CD4-positive, alpha-beta T cell (primary cell): Measurements from ENCODE around the gene TAF4. TPM values are rescaled to one million over a fixed set of nuclear protein-coding genes. Genes with fewer than 3 reads are reported as not detected.

Experiments
- ATAC-seq: fragments of 200-7000 bp; cut with Tn5 transposase; one replicate; pipeline ENCODE4 v1.10.0; 2022; ENCODE audit warnings: mild to moderate bottlenecking; ENCODE audit not compliant: poor library complexity
- CTCF ChIA-PET: fragments of 350-600 bp; sonication (Branson Sonifier 250); formaldehyde crosslinking; loops from one replicate; lab custom pipeline; 2021; ENCODE audit warnings: antibody characterized with exemption, inconsistent platforms; lab: Charles Lee
- POLR2A ChIA-PET: fragments of 350-600 bp; sonication (Branson Sonifier 250); formaldehyde crosslinking; loops from one replicate; lab custom pipeline; 2021; ENCODE audit warnings: antibody characterized with exemption, inconsistent platforms; lab: Charles Lee
- DNase-seq, 14 experiments: peaks; one replicate each; pipeline ENCODE4 v3.0.0-alpha.2; 2013 to 2020; ENCODE audit warnings: mixed read lengths in 2 of 14
- H3K27ac ChIP-seq, 2 donors: one replicate each; pipeline versions ENCODE4 v1.5.1 to v1.7.0; 2013; ENCODE audit warnings: low read length in 2 of 2, low read depth in 1 of 2, mild to moderate bottlenecking in 1 of 2
- H3K27me3 ChIP-seq, 2 experiments: 1 replicate in 1 of 2; 2 replicates in 1 of 2; pipeline versions ENCODE4 v1.6.1 to v1.7.0; 2013; ENCODE audit warnings: low read length in 2 of 2, control low read depth in 1 of 2, mild to moderate bottlenecking in 1 of 2, moderate library complexity in 1 of 2; ENCODE audit not compliant: insufficient read depth in 2 of 2, control insufficient read depth in 1 of 2
- H3K36me3 ChIP-seq: one replicate; pipeline ENCODE4 v1.6.1; 2013; ENCODE audit warnings: low read length, control low read depth; ENCODE audit not compliant: insufficient read depth
- H3K4me1 ChIP-seq: one replicate; pipeline ENCODE4 v1.6.1; 2013; ENCODE audit warnings: low read length, control low read depth; ENCODE audit not compliant: insufficient read depth
- H3K4me3 ChIP-seq: one replicate; pipeline ENCODE4 v1.5.1; 2013; ENCODE audit warnings: mild to moderate bottlenecking, low read length, moderate library complexity
- H3K9me3 ChIP-seq, 2 experiments: 1 replicate in 1 of 2; 2 replicates in 1 of 2; pipeline versions ENCODE4 v1.6.1 to v1.7.0; 2013; ENCODE audit warnings: low read length in 2 of 2, mild to moderate bottlenecking in 2 of 2, control low read depth in 1 of 2, moderate library complexity in 1 of 2; ENCODE audit not compliant: control insufficient read depth in 1 of 2, insufficient read depth in 1 of 2
- H3K27ac Mint-ChIP-seq: one replicate; pipeline ENCODE4 v1.8.0; 2020; ENCODE audit warnings: mixed read lengths
- H3K27me3 Mint-ChIP-seq: one replicate; pipeline ENCODE4 v1.8.0; 2021; ENCODE audit warnings: mixed read lengths
- H3K36me3 Mint-ChIP-seq: one replicate; pipeline ENCODE4 v1.8.0; 2021; ENCODE audit warnings: low read depth, mixed read lengths
- H3K4me1 Mint-ChIP-seq: one replicate; pipeline ENCODE4 v1.8.0; 2021; ENCODE audit warnings: low read depth, mixed read lengths
- H3K4me3 Mint-ChIP-seq: one replicate; pipeline ENCODE4 v1.8.0; 2020; ENCODE audit warnings: mild to moderate bottlenecking, mixed read lengths
- H3K9me3 Mint-ChIP-seq: one replicate; pipeline ENCODE4 v1.8.0; 2020; ENCODE audit warnings: mixed read lengths
- CTCF ChIP-seq: fragments of 200-600 bp; IDR thresholded peaks from one replicate; pipeline ENCODE4 v1.8.0; 2022; ENCODE audit warnings: antibody characterized with exemption, mild to moderate bottlenecking
- intact Hi-C, 2 experiments: fragments of 100-400 bp; cut with DNase I in 1 of 2; cut with micrococcal nuclease in 1 of 2; formaldehyde crosslinking; loops; one replicate each; pipeline versions ENCODE4 v1.15.1 to v1.9.0; 2023 to 2025; cut with DNase I, micrococcal nuclease
- total RNA-seq, 174 experiments: library from RNA in 2 of 174; stranded (reverse) in 2 of 174; gene quantifications; one replicate each; pipeline ENCODE4 v1.2.3 and lab custom pipeline; 2021 to 2026

TAF4 gene
- total RNA-seq, 2 experiments from 2014 or later: 11.1 to 12.5 TPM

DNA sequence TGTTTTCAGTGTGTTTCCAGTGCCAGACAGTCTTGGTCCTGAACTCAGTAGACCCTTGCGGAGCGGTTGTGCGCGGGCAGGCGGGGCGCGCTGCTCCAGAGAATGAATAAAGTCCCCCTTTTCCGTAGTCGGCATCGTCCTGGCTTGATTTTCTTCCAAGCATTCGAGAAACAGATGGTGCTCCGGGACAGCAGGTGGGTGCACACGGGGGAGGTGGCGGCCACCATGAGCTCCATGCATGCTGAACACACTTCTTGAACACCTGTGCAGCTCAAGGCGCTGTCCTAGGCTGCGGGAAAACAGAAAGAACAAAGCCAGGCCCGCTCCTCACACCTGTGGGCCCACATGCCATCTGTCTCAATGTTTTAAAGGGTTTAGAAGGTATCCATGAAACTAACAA lies 125.2 kb downstream of the TAF4 start:
- Histone ChIP-seq H3K36me3 (no peaks in the 10 kb centered on the region), H3K27ac (no peak overlapping the region), H3K4me3 (no peak overlapping the region), H3K9me3 (no peaks in the 10 kb centered on the region), H3K27me3 (no peaks in the 10 kb centered on the region), H3K4me1 (no peaks in the 10 kb centered on the region)
- ChIA-PET CTCF (no interaction called here), POLR2A (no interaction called here)
- intact Hi-C loops: no loop called here
- no peaks in the 10 kb centered on the region for H3K4me1 Mint-ChIP-seq
- no peak for DNase-seq
- no peak overlapping the region for H3K4me3 Mint-ChIP-seq
- no peak for TF ChIP-seq CTCF
- no peaks in the 10 kb centered on the region for H3K36me3 Mint-ChIP-seq
- H3K9me3 Mint-ChIP-seq: no peaks in the 10 kb centered on the region
- no peaks in the 10 kb centered on the region for H3K27me3 Mint-ChIP-seq
- H3K27ac Mint-ChIP-seq: no peak overlapping the region
- ATAC-seq: no peak

DNA sequence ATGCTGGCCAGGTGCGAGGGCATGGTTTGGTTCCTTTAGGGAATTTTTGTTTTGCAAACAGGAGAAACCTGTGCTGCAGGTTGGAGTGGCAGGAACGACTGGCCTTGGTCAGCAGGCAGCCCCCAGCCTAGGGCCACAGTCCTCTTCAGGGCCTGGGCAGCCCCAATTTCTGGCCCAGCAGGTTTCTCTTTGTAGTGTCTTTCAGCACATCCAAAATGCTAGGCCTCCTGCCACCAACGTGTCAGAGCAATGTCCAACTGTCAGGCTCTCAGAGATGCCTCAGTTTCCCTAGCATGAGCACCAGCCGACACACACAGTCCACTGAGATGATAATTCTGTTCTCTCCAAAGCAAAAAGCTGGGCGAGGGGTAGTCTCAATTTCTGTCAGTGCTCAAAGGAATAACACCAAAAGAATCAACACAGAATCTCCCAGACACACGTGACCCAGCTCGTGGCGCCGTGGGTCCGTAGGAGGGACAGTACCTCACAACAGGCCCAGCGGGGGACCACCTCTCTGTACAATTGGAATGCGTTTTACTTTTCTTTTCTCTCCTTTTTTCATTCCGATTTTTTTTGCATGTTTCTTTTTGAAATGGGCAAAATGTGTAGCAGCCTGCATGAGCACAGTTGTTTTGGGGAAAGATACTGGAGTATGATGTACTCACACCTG lies 125.9 kb downstream of the TAF4 start:
- H3K9me3 Mint-ChIP-seq: no peaks in the 10 kb centered on the region
- H3K4me1 ChIP-seq: no peaks in the 10 kb centered on the region
- ChIA-PET POLR2A (no interaction called here), CTCF (no interaction called here)
- DNase-seq (peak in 1 of 14 experiments; percentile 14), ATAC-seq (no peak)
- no peaks in the 10 kb centered on the region for H3K27me3 ChIP-seq
- no peak overlapping the region for H3K27ac Mint-ChIP-seq
- no peaks in the 10 kb centered on the region for H3K9me3 ChIP-seq
- H3K4me1 Mint-ChIP-seq: no peaks in the 10 kb centered on the region
- no peak for TF ChIP-seq CTCF
- H3K27ac ChIP-seq: no peak overlapping the region
- H3K4me3 ChIP-seq: no peak overlapping the region
- no peak overlapping the region for H3K4me3 Mint-ChIP-seq
- no peaks in the 10 kb centered on the region for H3K36me3 Mint-ChIP-seq
- H3K36me3 ChIP-seq: no peaks in the 10 kb centered on the region
- H3K27me3 Mint-ChIP-seq: no peaks in the 10 kb centered on the region
- intact Hi-C loops: no loop called here

- Histone ChIP-seq H3K36me3 (no peaks in the 10 kb centered on the region), H3K4me3 (no peak overlapping the region), H3K27ac (no peak overlapping the region), H3K9me3 (no peaks in the 10 kb centered on the region), H3K4me1 (no peaks in the 10 kb centered on the region), H3K27me3 (no peaks in the 10 kb centered on the region)
- Mint-ChIP-seq H3K9me3 (no peaks in the 10 kb centered on the region), H3K36me3 (no peaks in the 10 kb centered on the region), H3K27ac (no peak overlapping the region), H3K27me3 (no peaks in the 10 kb centered on the region), H3K4me1 (no peaks in the 10 kb centered on the region), H3K4me3 (no peak overlapping the region)
- DNase-seq (no peak), ATAC-seq (no peak)
- ChIA-PET CTCF (no interaction called here), POLR2A (no interaction called here)
- no peak for TF ChIP-seq CTCF
- intact Hi-C loops: no loop called here
Observed at GRCh38 chr20:61938839-61939690, 126.6 kb downstream of the TAF4 start.
